Lower leg skin (tissue), 4 donors: Measurements from ENCODE around the gene MAN1C1. TPM values are rescaled to one million over a fixed set of nuclear protein-coding genes. Genes with fewer than 3 reads are reported as not detected.

Source experiments
- DNase-seq, 2 donors: peaks; one replicate each; pipeline ENCODE4 v3.0.0-alpha.2; 2019; ENCODE audit warnings: low spot score in 2 of 2
- H3K4me3 ChIP-seq: fragments of 200-600 bp; sonication (generic); 2 replicates; pipeline ENCODE4 v1.5.1; 2017; ENCODE audit warnings: mild to moderate bottlenecking, low read depth; ENCODE audit not compliant: poor library complexity, severe bottlenecking
- CTCF ChIP-seq, 3 donors: fragments of 450-650 bp; IDR thresholded peaks; one replicate each; pipeline ENCODE4 v1.5.1; 2016; ENCODE audit warnings: antibody characterized with exemption in 3 of 3, mild to moderate bottlenecking in 3 of 3, moderate library complexity in 2 of 3
- POLR2A ChIP-seq, 2 donors: fragments of 450-650 bp; IDR thresholded peaks; one replicate each; pipeline ENCODE4 v1.6.1; 2016 to 2017; ENCODE audit warnings: antibody characterized with exemption in 2 of 2, mild to moderate bottlenecking in 1 of 2, moderate library complexity in 1 of 2
- WGBS, 2 donors: methylation state at CpG; one replicate each; pipeline ENCODE4 v1.1.5; 2018; 5-methylcytosine and 5-hydroxymethylcytosine counted together
- intact Hi-C: fragments of 100-400 bp; cut with DNase I; formaldehyde crosslinking; loops from one replicate; pipeline ENCODE4 v1.15.0; 2023; ENCODE audit warnings: low total_unique reads
- total RNA-seq, 4 donors: library from RNA; depleted of rRNA; stranded (reverse); fragments of >200 nt; gene quantifications; one replicate each; pipeline ENCODE4 v1.1.0, GENCODE V29; 2016

The MAN1C1 gene
- total RNA-seq, 4 donors from 2014 or later, result 5.9 to 7.3 (median 6.6) TPM

GRCh38 chr1:25651824-25652741, 35.5 kb downstream of the MAN1C1 start:
- intact Hi-C loops, result no loop called here
- 73 to 84% methylated on average over 7 to 11 of the region's 12 CpGs for WGBS, 2 donors
- no peak overlapping the region for H3K4me3 ChIP-seq
- TF ChIP-seq CTCF (IDR thresholded peaks at IDR 0.05), result no peak
- no peak for TF ChIP-seq POLR2A (IDR thresholded peaks at IDR 0.05)
- peak in 1 of 2 donors; percentile 74 for DNase-seq

- no peak for TF ChIP-seq POLR2A (IDR thresholded peaks at IDR 0.05)
- TF ChIP-seq CTCF (IDR thresholded peaks at IDR 0.05), result no peak
- no peak overlapping the region for H3K4me3 ChIP-seq
- 80 to 82% methylated on average over 10 of the region's 10 CpGs for WGBS, 2 donors
- peak in 1 of 2 donors; percentile 53 for DNase-seq
- intact Hi-C loops, result no loop called here
These were observed 37.0 kb downstream of the MAN1C1 start for GRCh38 chr1:25653558-25653957.

- intact Hi-C loops, result no loop called here
- TF ChIP-seq CTCF (IDR thresholded peaks at IDR 0.05) (no peak), POLR2A (IDR thresholded peaks at IDR 0.05) (no peak)
- peak in 1 of 2 donors; percentile 31 for DNase-seq
- no peak overlapping the region for H3K4me3 ChIP-seq
- 94 to 99% methylated on average over 6 of the region's 6 CpGs for WGBS, 2 donors
These were observed 37.6 kb downstream of the MAN1C1 start for GRCh38 chr1:25654109-25654660.

DNA sequence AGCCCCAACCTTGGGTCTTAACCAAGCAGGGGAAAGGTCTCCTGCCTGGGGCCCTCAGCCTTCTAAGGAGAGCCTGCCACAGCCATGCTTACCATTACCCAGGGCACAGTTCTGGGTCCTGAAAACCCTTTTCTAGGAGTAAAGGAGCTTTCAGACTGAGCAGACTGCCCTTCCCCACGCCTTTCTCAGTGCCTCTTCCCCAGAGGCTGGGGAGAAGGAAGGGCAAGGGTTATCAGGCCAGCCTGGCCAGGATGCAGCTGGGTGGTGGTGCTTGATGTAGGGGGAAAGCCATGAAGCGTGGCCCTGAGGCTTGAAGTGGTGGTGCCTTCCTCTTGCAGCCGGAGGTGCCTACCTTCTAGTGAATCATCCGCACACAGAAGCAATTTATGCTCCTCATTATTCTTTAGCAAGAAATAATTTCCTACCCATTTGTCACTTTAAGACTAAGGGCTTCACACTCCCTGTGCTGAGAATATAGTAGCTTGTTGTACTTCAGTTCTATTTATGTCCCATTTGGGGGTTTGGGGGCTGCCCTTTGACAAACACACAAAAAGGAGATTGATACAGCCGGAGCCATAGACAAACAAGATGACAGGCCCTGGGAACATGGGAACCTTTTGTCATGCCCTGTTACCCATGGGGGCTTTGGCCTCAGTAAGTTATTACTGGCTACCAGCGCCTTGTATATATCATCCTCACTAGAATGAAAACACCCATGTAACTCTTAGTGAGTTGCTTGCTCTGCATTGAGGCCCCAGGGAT, 40.7 kb downstream of the MAN1C1 start:
- DNase-seq, result peak in 1 of 2 donors; percentile 59
- TF ChIP-seq CTCF (IDR thresholded peaks at IDR 0.05), result no peak
- whole genome bisulfite sequencing, 2 donors, result 74 to 86% methylated on average over 6 of the region's 6 CpGs
- intact Hi-C loops, result no loop called here
- no peak overlapping the region for H3K4me3 ChIP-seq

GRCh38 chr1:25657883-25658760, 41.5 kb downstream of the MAN1C1 start:
- intact Hi-C loops, result no loop called here
- 79 to 85% methylated on average over 11 of the region's 11 CpGs for WGBS, 2 donors
- H3K4me3 ChIP-seq, result no peak overlapping the region
- TF ChIP-seq CTCF (IDR thresholded peaks at IDR 0.05) (no peak), POLR2A (IDR thresholded peaks at IDR 0.05) (no peak)
- peak in 1 of 2 donors; percentile 76 for DNase-seq
